Activated naive CD4-positive, alpha-beta T cell treated with Interleukin-2 at 50 U/mL for 16 hours (primary cell): ENCODE results near the gene EPOP.

ENCODE experiments used
- DNase-seq: peaks from one replicate; pipeline ENCODE4 v3.0.0-alpha.2; 2020

EPOP gene

DNA sequence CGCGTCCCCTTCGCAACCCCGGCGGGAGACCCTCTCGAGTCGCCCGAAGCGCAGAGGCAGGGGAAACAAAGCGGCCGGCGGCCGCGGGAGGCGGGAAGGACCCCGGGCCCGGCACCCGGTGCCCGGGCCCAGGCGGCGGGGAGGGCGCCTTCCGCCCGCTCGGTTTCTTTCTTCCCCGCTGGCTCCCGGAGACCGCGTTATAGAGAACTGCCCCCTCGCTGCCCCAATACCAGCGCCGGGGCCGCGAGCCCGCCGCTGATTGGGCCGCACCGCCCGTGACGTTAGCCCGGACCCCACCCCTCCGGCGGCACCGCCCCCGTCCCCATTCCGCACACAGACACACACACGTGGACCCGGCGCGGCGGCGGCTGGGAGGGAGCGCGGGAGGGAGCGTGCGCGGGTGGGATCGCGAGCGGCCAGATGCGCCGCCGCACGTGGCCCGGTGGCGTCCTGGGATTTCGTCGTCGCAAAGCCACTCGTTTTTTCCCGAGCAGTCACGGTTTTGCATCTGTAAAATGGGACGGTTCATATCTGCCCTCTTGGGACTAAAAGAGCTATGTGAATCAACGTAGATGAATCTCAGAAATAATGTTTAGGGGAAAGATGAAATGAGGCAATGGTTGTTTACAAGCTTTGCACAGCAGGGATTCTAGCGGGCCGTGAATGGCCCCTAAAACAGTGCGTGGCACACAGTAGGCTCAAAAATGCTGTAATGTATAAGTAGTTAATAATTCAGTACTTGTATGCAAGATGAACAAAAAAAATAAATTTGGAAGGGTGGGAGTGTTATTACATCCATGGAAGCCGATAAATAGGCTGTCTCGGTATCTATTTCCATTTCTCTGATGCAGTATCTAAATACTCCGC is at the start of gene EPOP:
EPOP (minus strand) TSS at position 209 of the 867 bp plus-strand sequence. CDS start 462 bp downstream, outside the sequence.
- DNase-seq = peak; percentile 91

- DNase-seq = no peak
Measured at GRCh38 chr17:38721802-38722201, 47.0 kb upstream of the EPOP start.

DNA sequence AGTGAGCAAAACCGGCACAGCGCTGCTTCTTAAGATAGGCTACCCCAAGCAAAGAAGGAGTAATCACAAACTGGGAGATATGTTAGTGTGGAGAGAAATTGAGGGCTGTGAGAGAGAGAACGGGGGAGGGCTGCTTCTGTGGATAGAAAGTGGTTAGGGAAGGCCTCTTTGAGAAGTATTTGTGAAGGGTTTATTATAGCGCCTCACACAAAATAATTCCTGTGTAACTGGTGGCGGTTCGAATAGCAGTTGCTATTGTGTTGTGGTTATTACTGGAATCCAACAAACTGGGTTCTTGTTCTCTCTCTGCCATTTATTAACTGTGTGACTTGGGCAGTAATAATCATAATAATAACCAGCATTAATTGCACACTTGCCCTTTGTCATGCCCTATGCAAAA is 46.2 kb upstream of the EPOP start:
- DNase-seq = no peak

- no peak for DNase-seq
Measured at GRCh38 chr17:38719943-38720641, 45.3 kb upstream of the EPOP start.

DNA sequence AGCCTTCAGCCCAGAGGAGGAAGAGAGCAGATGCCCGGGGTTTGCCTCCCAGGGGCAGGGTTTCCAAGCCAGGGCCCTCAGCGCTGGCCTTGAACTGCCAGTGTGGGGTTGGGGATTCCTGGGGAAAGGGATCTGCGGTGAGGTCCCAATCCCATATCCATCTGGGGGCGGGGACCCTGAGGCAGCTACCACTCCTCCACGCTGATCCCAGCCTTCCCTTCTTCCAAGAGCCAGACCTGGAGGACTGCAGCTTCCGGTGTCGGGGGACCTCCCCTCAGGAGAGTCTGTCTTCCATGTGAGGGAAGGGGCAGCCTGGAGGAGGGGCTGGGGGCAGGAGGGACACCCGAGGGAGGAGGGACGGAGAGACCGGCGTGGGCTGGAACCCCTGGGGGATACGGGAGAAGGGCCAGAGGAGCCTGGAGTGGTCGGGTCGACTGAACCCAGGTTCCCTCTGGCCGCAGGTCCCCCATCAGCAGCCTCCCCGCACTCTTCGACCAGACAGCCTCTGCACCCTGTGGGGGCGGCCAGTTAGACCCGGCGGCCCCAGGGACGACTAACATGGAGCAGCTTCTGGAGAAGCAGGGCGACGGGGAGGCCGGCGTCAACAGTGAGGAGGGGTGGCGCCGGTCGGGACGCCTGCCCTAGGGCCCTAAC is 44.7 kb upstream of the EPOP start:
- DNase-seq = no peak

GRCh38 chr17:38717139-38717745 is 42.5 kb upstream of the EPOP start:
- DNase-seq = no peak

DNA sequence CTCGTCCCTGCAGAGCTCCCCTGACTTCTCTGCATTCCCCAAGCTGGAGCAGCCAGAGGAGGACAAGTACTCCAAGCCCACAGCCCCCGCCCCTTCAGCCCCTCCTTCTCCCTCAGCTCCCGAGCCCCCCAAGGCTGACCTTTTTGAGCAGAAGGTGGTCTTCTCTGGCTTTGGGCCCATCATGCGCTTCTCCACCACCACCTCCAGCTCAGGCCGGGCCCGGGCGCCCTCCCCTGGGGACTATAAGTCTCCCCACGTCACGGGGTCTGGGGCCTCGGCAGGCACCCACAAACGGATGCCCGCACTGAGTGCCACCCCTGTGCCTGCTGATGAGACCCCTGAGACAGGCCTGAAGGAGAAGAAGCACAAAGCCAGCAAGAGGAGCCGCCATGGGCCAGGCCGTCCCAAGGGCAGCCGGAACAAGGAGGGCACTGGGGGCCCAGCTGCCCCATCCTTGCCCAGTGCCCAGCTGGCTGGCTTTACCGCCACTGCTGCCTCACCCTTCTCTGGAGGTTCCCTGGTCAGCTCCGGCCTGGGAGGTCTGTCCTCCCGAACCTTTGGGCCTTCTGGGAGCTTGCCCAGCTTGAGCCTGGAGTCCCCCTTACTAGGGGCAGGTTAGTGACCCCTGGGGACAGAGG is 41.7 kb upstream of the EPOP start:
- no peak for DNase-seq

- no peak for DNase-seq
Measured at GRCh38 chr17:38715216-38715943, 40.6 kb upstream of the EPOP start.

- no peak for DNase-seq
Measured at GRCh38 chr17:38713456-38714075, 38.8 kb upstream of the EPOP start.

DNA sequence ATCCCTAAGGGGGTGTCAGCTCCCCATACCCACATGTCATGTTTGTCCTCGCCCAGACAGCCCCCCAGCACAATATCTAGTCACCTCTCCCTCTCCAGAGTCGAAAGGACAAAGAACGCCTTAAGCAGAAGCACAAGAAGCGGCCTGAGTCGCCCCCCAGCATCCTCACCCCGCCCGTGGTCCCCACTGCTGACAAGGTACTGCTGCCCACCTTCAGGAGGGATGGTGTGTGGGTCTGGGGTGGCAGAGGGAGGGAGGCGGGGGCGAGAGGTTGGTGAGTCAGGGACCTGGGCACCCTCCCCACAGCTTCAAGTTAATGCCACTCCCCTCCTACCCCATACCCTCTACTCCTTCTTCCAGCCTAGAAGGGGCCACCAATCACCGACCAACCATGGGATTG is 37.8 kb upstream of the EPOP start:
- DNase-seq = no peak

GRCh38 chr17:38711792-38712571 is 37.2 kb upstream of the EPOP start:
- DNase-seq = no peak

DNA sequence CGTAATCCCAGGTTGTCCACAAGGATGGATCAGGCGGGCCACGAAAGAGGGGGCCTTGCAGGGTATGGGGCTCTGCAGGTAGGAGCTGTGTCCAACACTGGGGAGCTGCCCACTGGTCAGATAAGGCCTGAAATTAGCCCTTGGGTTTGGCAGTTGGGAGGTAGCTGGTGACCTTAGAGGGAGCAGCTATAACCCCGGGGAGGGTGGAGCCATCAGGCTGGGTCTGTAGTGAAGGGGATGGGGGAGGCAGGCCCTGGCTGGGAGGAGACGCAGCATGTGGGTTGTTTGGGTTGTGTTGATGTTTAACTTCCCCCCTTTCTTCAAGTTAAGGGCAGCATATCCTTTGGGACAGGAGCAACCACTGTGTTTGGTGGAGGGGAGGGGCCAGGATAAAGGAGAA is 36.2 kb upstream of the EPOP start:
- DNase-seq = no peak

DNA sequence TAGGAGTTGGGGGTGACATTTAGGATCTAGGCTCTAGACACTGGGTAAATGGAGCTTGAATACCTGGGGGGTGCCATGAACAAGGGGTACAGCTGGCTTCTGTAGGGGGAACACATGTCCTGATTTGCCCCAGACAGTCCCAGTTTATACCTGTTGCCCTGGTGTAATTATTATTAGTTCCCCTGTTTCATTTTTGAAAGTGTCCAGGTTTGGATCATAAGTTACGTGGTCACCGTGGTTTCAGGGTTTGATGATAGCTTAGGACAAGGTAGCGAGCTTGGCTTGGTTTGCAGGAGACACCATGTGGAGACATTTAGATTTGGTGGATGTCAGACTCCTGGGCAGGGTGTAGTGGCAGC is 35.8 kb upstream of the EPOP start:
- no peak for DNase-seq

DNA sequence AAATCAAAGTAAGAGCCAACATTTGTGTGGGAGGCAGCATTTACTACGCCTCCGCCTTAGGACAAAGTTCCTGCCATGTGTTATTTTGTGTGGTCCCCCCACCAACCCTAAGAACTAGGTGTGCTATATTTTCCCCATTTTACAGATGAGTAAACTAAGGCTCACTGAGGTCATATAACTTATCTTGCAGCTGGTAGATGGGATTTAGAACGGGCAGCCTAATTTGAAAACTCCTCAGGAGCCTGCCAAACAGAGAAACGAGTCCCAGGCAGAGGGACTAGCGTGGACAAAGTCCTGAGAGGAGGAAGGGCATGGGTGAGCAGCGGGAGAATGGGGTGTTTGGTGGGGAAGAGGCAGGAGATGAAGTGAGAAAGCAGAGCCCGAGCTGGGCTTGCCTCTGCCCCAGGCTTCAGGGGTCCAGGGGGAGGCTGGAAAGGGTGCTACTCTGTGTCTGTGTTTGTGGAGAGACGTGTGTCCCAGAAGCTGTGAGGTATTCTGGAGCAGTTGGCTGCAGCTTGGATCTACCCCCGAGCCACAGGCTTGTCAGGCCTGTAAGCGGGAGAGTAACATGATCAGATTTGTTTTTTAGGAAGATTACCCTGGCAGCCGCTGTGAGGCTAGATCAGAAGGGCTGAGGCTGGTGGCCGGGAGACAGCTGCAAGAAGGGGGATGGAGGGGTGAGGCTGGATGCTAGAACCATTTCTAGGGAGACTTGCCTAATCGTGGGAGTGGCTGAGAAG is 35.3 kb upstream of the EPOP start:
- no peak for DNase-seq

- no peak for DNase-seq
Measured at GRCh38 chr17:38709104-38709820, 34.5 kb upstream of the EPOP start.

DNA sequence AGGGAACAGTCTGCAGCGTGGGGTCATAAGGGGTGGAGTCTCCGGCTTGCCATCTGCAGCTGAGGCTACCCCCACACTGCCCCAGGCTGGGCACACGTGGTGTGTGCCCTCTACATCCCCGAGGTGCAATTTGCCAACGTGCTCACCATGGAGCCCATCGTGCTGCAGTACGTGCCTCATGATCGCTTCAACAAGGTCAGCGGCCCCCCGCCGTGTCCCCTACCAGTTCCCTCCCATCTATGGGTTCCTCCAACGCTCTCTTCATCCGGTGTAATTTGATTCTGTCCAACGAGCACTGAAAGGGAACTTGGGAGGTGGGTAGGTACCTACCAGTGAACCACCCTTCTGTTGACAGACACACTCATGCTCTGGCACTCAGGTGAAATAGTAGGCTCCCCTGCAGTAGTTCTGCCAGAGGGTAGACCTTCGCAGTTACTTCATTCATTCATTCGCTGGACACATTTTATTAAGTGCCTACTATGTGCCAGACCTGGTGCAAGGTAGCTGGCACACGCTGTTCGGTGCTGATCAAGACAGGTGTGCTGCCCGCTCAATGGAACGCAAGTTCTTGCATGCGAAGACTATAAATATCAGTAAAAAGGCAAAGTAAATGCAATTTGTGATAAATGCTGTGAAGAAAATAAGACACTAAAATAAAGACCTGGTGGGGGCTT is 33.1 kb upstream of the EPOP start:
- DNase-seq = no peak

- DNase-seq = peak; percentile 38
Measured at GRCh38 chr17:38706505-38707216, 31.9 kb upstream of the EPOP start.
